ENCODE results near the gene PSMB1. TPM values are rescaled to one million over a fixed set of nuclear protein-coding genes. Genes with fewer than 3 reads are reported as not detected.

The PSMB1 gene
- 238 to 252 TPM (median 244 TPM) in 5 replicates for total RNA-seq (2022; extraction: Qiagen RNA extraction)

GRCh38 chr6:170552765-170553533 lies at the start of gene PSMB1:
PSMB1 (minus strand) TSS chr6:170553307; CDS start chr6:170553242, 65 bp downstream.

GRCh38 chr6:170584181-170584953 lies 31.3 kb upstream of the PSMB1 start, which contains the start of gene PDCD2:
PDCD2 (minus strand) TSS chr6:170584637; CDS start chr6:170584581, 56 bp downstream.

GRCh38 chr6:170554013-170554795 lies 1.1 kb upstream of the PSMB1 start, which contains the start of gene TBP:
TBP (plus strand) TSS chr6:170554369; CDS start chr6:170557030, 2,661 bp downstream.

Other genes with a start within 250 kb of the PSMB1 start
- gene FAM120B, start 246.5 kb downstream of the PSMB1 start, total RNA-seq (2022; extraction: Qiagen RNA extraction): 8.5 to 10.5 TPM (median 10.4 TPM) in 5 replicates
- 15.0 to 16.9 TPM (median 15.8 TPM) in 5 replicates for gene TBP, start 1.1 kb upstream of the PSMB1 start, total RNA-seq (2022; extraction: Qiagen RNA extraction)
- 48.7 to 53.4 TPM (median 50.2 TPM) in 5 replicates for gene PDCD2, start 31.3 kb upstream of the PSMB1 start, total RNA-seq (2022; extraction: Qiagen RNA extraction)

Measured in A549 treated with Mapracorat at 1 μM for 4 hours (cell line).